Measurements from ENCODE around the gene UGT1A4. TPM values are rescaled to one million over a fixed set of nuclear protein-coding genes. Genes with fewer than 3 reads are reported as not detected.
"Not testable (repeated sequence)": the region's sequence is repeated elsewhere in the genome, so short reads cannot be mapped to it uniquely, and the experiment has no call there.

Gene UGT1A4
- total RNA-seq, 2 experiments from 2014 or later, result not detected

- Mint-ChIP-seq H3K36me3 (ENCODE audit: low read depth) (no peaks in the 10 kb centered on the region), H3K9me3 (peaks cover 11% of the 10 kb centered on the region), H3K4me1 (ENCODE audit: low read depth) (no peaks in the 10 kb centered on the region), H3K27ac (no peak overlapping the region), H3K4me3 (no peak overlapping the region), H3K27me3 (peaks cover 14% of the 10 kb centered on the region)
- POLR2A ChIA-PET, result interaction anchor here (0.6 kb wide), 1 partner anchor 204 kb away, joined by 3 read pairs; no protein-coding TSS in a partner anchor
- intact Hi-C loops (cut with micrococcal nuclease), result no loop called here
- no peak for ATAC-seq
- DNase-seq, result no peak
- TF ChIP-seq CTCF (IDR thresholded peaks at IDR 0.05), result no peak
- CTCF ChIA-PET, result no interaction called here
These were observed 28.7 kb downstream of the UGT1A4 start for GRCh38 chr2:233747283-233747544.

- CTCF ChIA-PET; DNase-seq; H3K4me3 Mint-ChIP-seq; intact Hi-C loops (cut with micrococcal nuclease); POLR2A ChIA-PET; H3K4me1 Mint-ChIP-seq (ENCODE audit: low read depth); ATAC-seq; H3K27ac Mint-ChIP-seq; H3K36me3 Mint-ChIP-seq (ENCODE audit: low read depth): not testable (repeated sequence)
- H3K9me3 Mint-ChIP-seq, result peaks cover 11% of the 10 kb centered on the region
- H3K27me3 Mint-ChIP-seq, result peaks cover 14% of the 10 kb centered on the region
These were observed 32.2 kb downstream of the UGT1A4 start for GRCh38 chr2:233750689-233751088.

- H3K4me1 Mint-ChIP-seq (ENCODE audit: low read depth); intact Hi-C loops (cut with micrococcal nuclease); CTCF ChIA-PET; H3K4me3 Mint-ChIP-seq; H3K27ac Mint-ChIP-seq; DNase-seq; ATAC-seq; POLR2A ChIA-PET; H3K36me3 Mint-ChIP-seq (ENCODE audit: low read depth): not testable (repeated sequence)
- Mint-ChIP-seq H3K9me3 (peaks cover 11% of the 10 kb centered on the region), H3K27me3 (peaks cover 14% of the 10 kb centered on the region)
These were observed 32.9 kb downstream of the UGT1A4 start for GRCh38 chr2:233751212-233752009.

- intact Hi-C loops (cut with micrococcal nuclease), result no loop called here
- DNase-seq (no peak), ATAC-seq (no peak)
- peaks cover 8% of the 10 kb centered on the region for H3K9me3 Mint-ChIP-seq
- H3K27me3 Mint-ChIP-seq, result peaks cover 1% of the 10 kb centered on the region
- ChIA-PET POLR2A (no interaction called here), CTCF (no interaction called here)
- no peak overlapping the region for H3K4me3 Mint-ChIP-seq
- no peaks in the 10 kb centered on the region for H3K4me1 Mint-ChIP-seq (ENCODE audit: low read depth)
- no peak for TF ChIP-seq CTCF (IDR thresholded peaks at IDR 0.05)
- no peak overlapping the region for H3K27ac Mint-ChIP-seq
- no peaks in the 10 kb centered on the region for H3K36me3 Mint-ChIP-seq (ENCODE audit: low read depth)
These were observed 36.5 kb downstream of the UGT1A4 start for GRCh38 chr2:233754872-233755611.

GRCh38 chr2:233756429-233757081 is 38.0 kb downstream of the UGT1A4 start:
- Mint-ChIP-seq H3K27me3 (peaks cover 1% of the 10 kb centered on the region), H3K4me3 (no peak overlapping the region), H3K4me1 (ENCODE audit: low read depth) (no peaks in the 10 kb centered on the region), H3K9me3 (no peaks in the 10 kb centered on the region), H3K36me3 (ENCODE audit: low read depth) (no peaks in the 10 kb centered on the region), H3K27ac (no peak overlapping the region)
- intact Hi-C loops (cut with micrococcal nuclease), result no loop called here
- ChIA-PET POLR2A (no interaction called here), CTCF (no interaction called here)
- DNase-seq, result no peak
- TF ChIP-seq CTCF (IDR thresholded peaks at IDR 0.05), result no peak
- no peak for ATAC-seq

GRCh38 chr2:233758141-233758540 is 39.6 kb downstream of the UGT1A4 start:
- no peaks in the 10 kb centered on the region for H3K36me3 Mint-ChIP-seq (ENCODE audit: low read depth)
- DNase-seq (no peak), ATAC-seq (no peak)
- no peaks in the 10 kb centered on the region for H3K9me3 Mint-ChIP-seq
- H3K27ac Mint-ChIP-seq, result no peak overlapping the region
- intact Hi-C loops (cut with micrococcal nuclease), result no loop called here
- no peak overlapping the region for H3K4me3 Mint-ChIP-seq
- CTCF ChIA-PET, result no interaction called here
- H3K4me1 Mint-ChIP-seq (ENCODE audit: low read depth), result no peaks in the 10 kb centered on the region
- no peak for TF ChIP-seq CTCF (IDR thresholded peaks at IDR 0.05)
- POLR2A ChIA-PET, result no interaction called here
- no peaks in the 10 kb centered on the region for H3K27me3 Mint-ChIP-seq

All from activated CD8-positive, alpha-beta T cell treated with anti-CD3 and anti-CD28 coated beads for 36 hours (primary cell).